CD14-positive monocyte (primary cell): ENCODE measurements around the gene ZXDC. TPM values are rescaled to one million over a fixed set of nuclear protein-coding genes. Genes with fewer than 3 reads are reported as not detected.

ENCODE experiments used
- DNase-seq, 3 donors: peaks; one replicate each; pipeline ENCODE4 v3.0.0-alpha.2; 2011 to 2022
- H2AFZ ChIP-seq: 2 replicates; pipeline ENCODE4 v1.6.0; 2012; ENCODE audit warnings: mild to moderate bottlenecking, low read depth, low read length, inconsistent platforms; ENCODE audit not compliant: insufficient read depth, poor library complexity, severe bottlenecking
- H3K27ac ChIP-seq, 2 donors: 1 replicate in 1 of 2; 2 replicates in 1 of 2; pipeline ENCODE4 v1.5.1; 2012 to 2013; ENCODE audit warnings: low read length in 2 of 2, control low read depth in 1 of 2, inconsistent platforms in 1 of 2, low read depth in 1 of 2, mild to moderate bottlenecking in 1 of 2
- H3K27me3 ChIP-seq, 2 donors: one replicate each; pipeline versions ENCODE4 v1.6.0 to v1.6.1; 2011 to 2013; ENCODE audit warnings: low read length in 2 of 2; ENCODE audit not compliant: control insufficient read depth in 2 of 2, insufficient read depth in 2 of 2
- H3K36me3 ChIP-seq, 2 donors: replicated peaks in 1 of 2; 1 replicate in 1 of 2; 2 replicates in 1 of 2; pipeline versions ENCODE4 v1.5.1 to v1.6.1; 2012 to 2013; ENCODE audit warnings: low read length in 2 of 2, control low read depth in 1 of 2, inconsistent platforms in 1 of 2, mild to moderate bottlenecking in 1 of 2; ENCODE audit not compliant: insufficient read depth in 2 of 2, control insufficient read depth in 1 of 2
- H3K4me1 ChIP-seq, 2 donors: 1 replicate in 1 of 2; 2 replicates in 1 of 2; pipeline versions ENCODE4 v1.5.1 to v1.6.1; 2012 to 2013; ENCODE audit warnings: low read length in 2 of 2, control low read depth in 1 of 2, inconsistent platforms in 1 of 2, mild to moderate bottlenecking in 1 of 2, moderate library complexity in 1 of 2; ENCODE audit not compliant: insufficient read depth in 2 of 2, control insufficient read depth in 1 of 2
- H3K4me2 ChIP-seq: replicated peaks from 2 replicates; pipeline ENCODE3; 2012; ENCODE audit warnings: low read length, moderate library complexity, mild to moderate bottlenecking; ENCODE audit not compliant: poor library complexity, severe bottlenecking; ENCODE audit errors: extremely low read depth
- H3K4me3 ChIP-seq, 3 experiments: fragments of 200-600 bp in 1 of 3; sonication (generic) in 1 of 3; replicated peaks in 1 of 3; 1 replicate in 2 of 3; 2 replicates in 1 of 3; pipeline ENCODE4 v1.5.1; 2011 to 2013; ENCODE audit warnings: low read length in 3 of 3, mild to moderate bottlenecking in 3 of 3, control low read depth in 2 of 3, low read depth in 2 of 3, inconsistent platforms in 1 of 3, moderate library complexity in 1 of 3
- H3K79me2 ChIP-seq: 2 replicates; pipeline ENCODE4 v1.6.0; 2012; ENCODE audit warnings: mild to moderate bottlenecking, control low read depth, inconsistent platforms, low read length, moderate library complexity; ENCODE audit not compliant: insufficient read depth
- H3K9ac ChIP-seq: 2 replicates; pipeline ENCODE4 v1.6.0; 2017; ENCODE audit warnings: low read length, mild to moderate bottlenecking; ENCODE audit not compliant: insufficient read depth, poor library complexity, severe bottlenecking
- H3K9me3 ChIP-seq, 2 donors: replicated peaks in 1 of 2; 1 replicate in 1 of 2; 2 replicates in 1 of 2; pipeline versions ENCODE4 v1.5.1 to v1.6.1; 2012 to 2013; ENCODE audit warnings: low read length in 2 of 2, control low read depth in 1 of 2; ENCODE audit not compliant: control insufficient read depth in 1 of 2, insufficient read depth in 1 of 2
- H4K20me1 ChIP-seq: 2 replicates; pipeline ENCODE4 v1.6.0; 2012; ENCODE audit warnings: mild to moderate bottlenecking, low read length, control low read depth, moderate library complexity; ENCODE audit not compliant: insufficient read depth
- H3K27ac Mint-ChIP-seq, 7 donors: one replicate each; pipeline ENCODE4 v1.8.0; 2020; ENCODE audit warnings: mild to moderate bottlenecking in 7 of 7, mixed read lengths in 7 of 7, moderate library complexity in 6 of 7, inconsistent platforms in 2 of 7
- H3K27me3 Mint-ChIP-seq, 3 donors: one replicate each; pipeline ENCODE4 v1.8.0; 2021 to 2022; ENCODE audit warnings: low read depth in 3 of 3, mild to moderate bottlenecking in 3 of 3, mixed read lengths in 3 of 3, moderate library complexity in 3 of 3, inconsistent platforms in 1 of 3
- H3K36me3 Mint-ChIP-seq, 2 donors: one replicate each; pipeline ENCODE4 v1.8.0; 2020; ENCODE audit warnings: mixed read lengths in 2 of 2, inconsistent platforms in 1 of 2, mild to moderate bottlenecking in 1 of 2
- H3K4me1 Mint-ChIP-seq: one replicate; pipeline ENCODE4 v1.8.0; 2020; ENCODE audit warnings: mild to moderate bottlenecking, mixed read lengths
- H3K4me3 Mint-ChIP-seq, 2 donors: one replicate each; pipeline ENCODE4 v1.8.0; 2020; ENCODE audit warnings: mild to moderate bottlenecking in 2 of 2, mixed read lengths in 2 of 2, moderate library complexity in 1 of 2
- H3K9me3 Mint-ChIP-seq, 7 donors: one replicate each; pipeline ENCODE4 v1.8.0; 2020 to 2022; ENCODE audit warnings: mixed read lengths in 7 of 7, mild to moderate bottlenecking in 6 of 7, moderate library complexity in 6 of 7, inconsistent platforms in 2 of 7
- WGBS: methylation state at CpG from one replicate; pipeline ENCODE4 v1.1.5; 2013; ENCODE audit warnings: missing lambda C conversion rate; ENCODE audit not compliant: insufficient coverage; 5-methylcytosine and 5-hydroxymethylcytosine counted together
- intact Hi-C, 2 donors: fragments of 100-400 bp; cut with micrococcal nuclease; formaldehyde crosslinking; loops; one replicate each; pipeline versions ENCODE4 v1.15.0 to v1.15.1; 2023
- polyA plus RNA-seq, 3 donors: library from polyadenylated mRNA; depleted of rRNA in 1 of 3; unstranded in 2 of 3; stranded (reverse) in 1 of 3; fragments of 300-500 nt in 2 of 3; fragments of >200 nt in 1 of 3; fragmentation: Illumina TruSeq in 2 of 3; gene quantifications; 1 replicate in 2 of 3; 2 replicates in 1 of 3; pipeline ENCODE4 v1.2.3, GENCODE V29; 2012 to 2021
- TF ChIP-seq, protein P1 (sequence below): fragments of 200-600 bp; IDR thresholded peaks from one replicate; pipeline ENCODE4 v1.8.0; 2022; ENCODE audit warnings: antibody characterized with exemption, mild to moderate bottlenecking

The ZXDC gene
- polyA plus RNA-seq, 3 donors: 6.3 to 44.8 (median 9.7) TPM

DNA sequence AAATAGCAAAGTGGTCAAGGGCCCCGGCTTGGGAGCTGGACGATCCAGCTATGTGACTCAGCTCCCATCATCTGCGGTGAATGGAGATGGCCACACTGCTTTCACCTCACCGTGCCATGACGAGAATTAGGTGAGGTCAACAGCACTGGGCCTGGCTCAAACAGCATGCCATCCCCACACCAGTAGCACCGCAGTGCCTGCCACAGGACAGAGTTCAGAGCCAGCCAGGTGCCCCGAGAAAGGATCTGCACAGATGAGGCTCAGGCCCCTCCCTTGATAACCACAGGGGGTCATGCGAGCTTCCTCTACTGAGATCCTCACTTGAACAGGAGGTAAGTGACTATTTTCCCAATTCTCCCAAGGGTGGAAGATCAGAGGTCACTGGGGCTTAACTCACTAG, 29.4 kb downstream of the ZXDC start:
- WGBS: 98% methylated on average over 7 of the region's 8 CpGs
- peaks cover 66 to 78% of the 10 kb centered on the region in 2 donors for H3K36me3 Mint-ChIP-seq

DNA sequence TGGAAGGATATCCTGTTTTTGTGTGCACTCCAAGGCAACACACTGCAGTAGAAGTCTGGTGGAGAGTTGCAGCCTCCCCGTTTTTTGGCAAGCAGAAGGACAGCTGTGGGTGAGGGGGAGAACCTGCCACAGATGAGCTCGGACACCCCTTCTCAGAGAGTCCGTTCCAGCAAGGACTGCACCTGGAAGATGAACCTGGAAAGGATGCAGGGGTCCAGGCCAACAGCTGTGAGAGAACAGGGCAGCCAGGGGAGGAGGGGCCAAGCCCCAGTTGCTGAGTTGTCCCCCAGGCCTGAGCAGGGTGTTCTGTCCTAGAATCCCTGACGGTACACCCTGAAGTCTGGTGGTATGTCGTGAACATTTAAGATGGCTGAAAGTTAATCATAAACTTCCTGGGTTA, 30.2 kb downstream of the ZXDC start:
- Histone ChIP-seq H3K27me3 (no peaks in the 10 kb centered on the region), H3K4me2 (no peak overlapping the region), H3K36me3 (peaks cover 55 to 86% of the 10 kb centered on the region in 2 donors), H3K79me2 (no peaks in the 10 kb centered on the region), H3K27ac (no peak overlapping the region), H3K4me1 (no peaks in the 10 kb centered on the region), H4K20me1 (peaks cover 68% of the 10 kb centered on the region), H3K4me3 (no peak overlapping the region), H3K9me3 (no peaks in the 10 kb centered on the region), H2AFZ (no peak overlapping the region), H3K9ac (no peak overlapping the region)
- intact Hi-C loops: no loop called here
- peaks cover 0 to 2% (median 0%) of the 10 kb centered on the region in 3 donors for H3K27me3 Mint-ChIP-seq
- TF ChIP-seq, protein P1, sequence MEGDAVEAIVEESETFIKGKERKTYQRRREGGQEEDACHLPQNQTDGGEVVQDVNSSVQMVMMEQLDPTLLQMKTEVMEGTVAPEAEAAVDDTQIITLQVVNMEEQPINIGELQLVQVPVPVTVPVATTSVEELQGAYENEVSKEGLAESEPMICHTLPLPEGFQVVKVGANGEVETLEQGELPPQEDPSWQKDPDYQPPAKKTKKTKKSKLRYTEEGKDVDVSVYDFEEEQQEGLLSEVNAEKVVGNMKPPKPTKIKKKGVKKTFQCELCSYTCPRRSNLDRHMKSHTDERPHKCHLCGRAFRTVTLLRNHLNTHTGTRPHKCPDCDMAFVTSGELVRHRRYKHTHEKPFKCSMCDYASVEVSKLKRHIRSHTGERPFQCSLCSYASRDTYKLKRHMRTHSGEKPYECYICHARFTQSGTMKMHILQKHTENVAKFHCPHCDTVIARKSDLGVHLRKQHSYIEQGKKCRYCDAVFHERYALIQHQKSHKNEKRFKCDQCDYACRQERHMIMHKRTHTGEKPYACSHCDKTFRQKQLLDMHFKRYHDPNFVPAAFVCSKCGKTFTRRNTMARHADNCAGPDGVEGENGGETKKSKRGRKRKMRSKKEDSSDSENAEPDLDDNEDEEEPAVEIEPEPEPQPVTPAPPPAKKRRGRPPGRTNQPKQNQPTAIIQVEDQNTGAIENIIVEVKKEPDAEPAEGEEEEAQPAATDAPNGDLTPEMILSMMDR: no peak
- peaks cover 5% of the 10 kb centered on the region for H3K4me1 Mint-ChIP-seq
- H3K36me3 Mint-ChIP-seq: peaks cover 64 to 78% of the 10 kb centered on the region in 2 donors
- WGBS: 100% methylated on average over 3 of the region's 5 CpGs
- no peak overlapping the region for H3K4me3 Mint-ChIP-seq
- peak overlapping the region in 3 of 7 donors; percentile 25 to 81 (median 26) for H3K27ac Mint-ChIP-seq
- H3K9me3 Mint-ChIP-seq: peaks cover 0 to 3% (median 0%) of the 10 kb centered on the region in 7 donors
- DNase-seq: no peak

More for the DNA sequence above, 29.4 kb downstream of the ZXDC start:
- H3K27me3 ChIP-seq: no peaks in the 10 kb centered on the region
- H3K9me3 ChIP-seq: no peaks in the 10 kb centered on the region
- H3K4me1 ChIP-seq: no peaks in the 10 kb centered on the region
- no peak overlapping the region for H3K4me3 ChIP-seq
- peaks cover 75% of the 10 kb centered on the region for H4K20me1 ChIP-seq
- H3K27ac ChIP-seq: no peak overlapping the region
- peak overlapping the region in 2 of 7 donors; percentile 12 to 17 for H3K27ac Mint-ChIP-seq
- H3K79me2 ChIP-seq: peaks cover 6% of the 10 kb centered on the region
- H3K4me3 Mint-ChIP-seq: no peak overlapping the region
- no peak overlapping the region for H3K4me2 ChIP-seq
- DNase-seq: no peak
- peaks cover 0 to 3% (median 0%) of the 10 kb centered on the region in 7 donors for H3K9me3 Mint-ChIP-seq
- intact Hi-C loops: no loop called here
- peaks cover 0 to 2% (median 0%) of the 10 kb centered on the region in 3 donors for H3K27me3 Mint-ChIP-seq
- H3K4me1 Mint-ChIP-seq: peaks cover 5% of the 10 kb centered on the region
- no peak overlapping the region for H2AFZ ChIP-seq
- no peak overlapping the region for H3K9ac ChIP-seq
- H3K36me3 ChIP-seq: peaks cover 55 to 86% of the 10 kb centered on the region in 2 donors
- TF ChIP-seq, protein P1: no peak
